NCI-H524 treated with DMSO at 0.1 percent for 48 hours (cell line): ENCODE results near the gene YPEL3.

Experiments used
- DNase-seq: peaks from one replicate; lab custom pipeline; 2025; lab: John Stamatoyannopoulos, UW

YPEL3 gene

GRCh38 chr16:30049871-30050270 is 46.1 kb downstream of the YPEL3 start:
- no peak for DNase-seq

DNA sequence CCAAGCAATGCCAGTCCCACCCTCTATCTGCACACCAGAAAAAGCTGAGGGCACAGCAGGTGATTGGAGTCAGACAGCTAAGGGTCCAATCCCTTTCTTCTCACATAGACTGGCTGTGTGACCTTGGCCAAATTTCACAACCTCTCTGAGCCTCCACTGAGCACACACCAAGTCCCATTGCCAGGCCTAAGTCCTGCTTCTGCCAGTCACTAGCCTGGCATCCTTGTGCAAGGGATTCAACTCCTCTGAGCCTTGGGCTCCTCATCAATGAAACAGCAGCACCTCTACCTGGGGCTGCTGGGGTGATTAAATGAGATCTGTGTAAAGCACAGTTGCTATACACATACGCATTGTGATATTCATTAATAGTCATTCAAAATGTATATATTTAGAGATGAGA is 49.4 kb downstream of the YPEL3 start:
- no peak for DNase-seq

GRCh38 chr16:30046178-30046577 is 49.8 kb downstream of the YPEL3 start:
- DNase-seq, result no peak
